HG03354 (cell line): ENCODE data around the gene PA2G4.
"Not testable (repeated sequence)": the region's sequence is repeated elsewhere in the genome, so short reads cannot be mapped to it uniquely, and the experiment has no call there.

Source experiments
- ATAC-seq: cut with Tn5 transposase; IDR thresholded peaks from one replicate; pipeline ENCODE4 v1.9.1; 2021; ENCODE audit warnings: mild to moderate bottlenecking; ENCODE audit not compliant: unreplicated experiment, poor library complexity, severe bottlenecking

PA2G4 gene

DNA sequence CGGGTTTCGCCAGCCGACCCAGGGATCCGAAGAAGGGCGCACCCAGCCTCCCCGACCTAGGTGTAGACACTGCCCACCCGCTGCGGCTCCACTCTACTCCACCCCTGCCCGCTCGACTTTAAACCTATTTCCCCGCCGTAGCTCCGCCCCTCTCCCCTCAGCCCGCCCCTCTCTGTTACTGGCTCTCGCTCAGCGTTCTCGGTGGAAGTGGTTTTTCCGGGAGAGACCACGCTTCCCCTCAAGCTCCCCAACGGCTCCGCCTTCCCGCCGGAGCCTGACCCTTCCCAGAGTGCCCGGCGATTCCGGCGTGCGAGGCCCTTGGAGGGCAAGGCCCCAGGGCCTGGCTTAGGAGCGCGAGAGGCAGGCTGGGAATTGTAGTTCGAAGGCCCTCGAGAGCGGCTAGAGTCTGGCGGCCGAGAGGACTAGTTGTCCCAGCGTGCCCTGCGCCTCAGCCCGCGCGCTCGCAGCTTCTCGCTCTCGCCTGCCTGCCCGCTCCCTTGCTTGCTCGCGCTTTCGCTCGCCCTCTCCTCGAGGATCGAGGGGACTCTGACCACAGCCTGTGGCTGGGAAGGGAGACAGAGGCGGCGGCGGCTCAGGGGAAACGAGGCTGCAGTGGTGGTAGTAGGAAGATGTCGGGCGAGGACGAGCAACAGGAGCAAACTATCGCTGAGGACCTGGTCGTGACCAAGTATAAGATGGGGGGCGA is at the start of gene PA2G4:
TSS of gene PA2G4 (plus strand) at position 451 of the 706 bp plus-strand sequence. CDS start at position 630, 179 bp downstream.
- ATAC-seq: peak; percentile 95

DNA sequence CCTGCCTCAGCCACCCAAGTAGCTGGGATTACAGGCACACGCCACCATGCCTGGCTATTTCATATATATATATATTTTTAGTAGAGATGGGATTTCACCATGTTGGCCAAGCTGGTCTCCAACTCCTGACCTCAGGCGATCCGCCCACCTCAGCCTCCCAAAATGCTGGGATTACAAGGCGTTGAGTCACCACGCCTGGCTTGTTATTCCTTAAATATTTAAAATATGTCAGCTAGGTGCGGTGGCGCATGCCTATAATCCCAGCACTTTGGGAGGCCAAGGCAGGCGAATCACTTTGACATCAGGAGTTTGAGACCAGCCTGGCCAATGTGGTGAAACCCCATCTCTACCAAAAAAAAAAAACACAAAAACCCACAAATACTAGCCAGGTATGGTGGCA is 44.4 kb upstream of the PA2G4 start:
- ATAC-seq: not testable (repeated sequence)

DNA sequence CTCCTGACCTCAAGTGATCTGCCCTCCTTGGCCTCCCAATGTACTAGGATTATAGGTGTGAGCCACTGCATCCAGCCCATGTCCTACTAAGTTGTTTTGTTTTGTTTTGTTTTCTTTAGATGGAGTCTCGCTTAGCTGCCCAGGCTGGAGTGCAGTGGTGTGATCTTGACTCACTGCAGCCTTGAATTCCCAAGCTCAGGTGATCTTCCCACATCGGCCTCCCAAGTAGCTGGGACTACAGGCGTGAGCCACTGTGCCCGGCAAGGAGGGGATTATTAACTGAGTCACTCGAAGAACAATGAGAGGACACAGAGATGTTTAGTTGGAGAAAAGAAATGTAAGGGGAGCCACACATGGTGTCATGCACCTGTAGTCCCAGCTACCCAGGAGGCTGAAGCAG is 42.4 kb upstream of the PA2G4 start:
- no peak for ATAC-seq

DNA sequence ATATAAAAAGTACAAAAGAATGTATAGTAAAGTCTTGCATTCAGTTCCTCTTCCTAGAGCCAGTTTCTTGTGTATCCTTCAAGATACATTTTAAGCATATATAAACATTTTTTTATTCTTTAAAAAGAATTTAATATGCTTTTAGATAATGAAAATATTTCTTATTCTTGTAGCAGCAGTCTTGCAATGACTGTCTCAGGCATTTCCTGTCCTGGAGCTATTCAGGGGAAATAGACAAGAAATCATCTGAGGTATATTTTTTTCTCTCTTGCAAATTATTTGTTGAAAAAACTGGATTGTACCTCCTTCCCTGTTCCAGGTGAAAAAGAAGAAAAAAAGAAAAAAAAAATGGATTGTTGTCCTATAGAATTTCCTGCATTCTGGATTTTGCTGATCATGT is 41.4 kb upstream of the PA2G4 start:
- ATAC-seq: no peak

DNA sequence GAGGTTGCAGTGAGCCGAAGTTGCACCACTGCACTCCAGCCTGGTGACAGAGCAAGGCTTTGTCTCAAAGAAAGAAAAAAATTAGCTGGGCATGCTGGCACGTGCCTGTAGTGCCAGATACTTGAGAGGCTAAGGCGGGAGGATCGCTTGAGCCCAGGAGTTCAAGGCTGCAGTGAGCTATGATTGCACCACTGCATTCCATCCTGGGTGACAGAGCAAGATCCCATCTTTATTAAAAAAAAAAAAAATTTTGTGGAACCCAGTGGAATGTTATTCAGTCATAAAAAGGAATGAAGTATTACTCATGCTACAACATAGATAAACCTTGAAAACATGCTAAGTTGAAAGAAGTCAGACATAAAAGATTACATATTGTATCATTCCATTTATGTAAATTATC is 32.7 kb upstream of the PA2G4 start:
- ATAC-seq: no peak

DNA sequence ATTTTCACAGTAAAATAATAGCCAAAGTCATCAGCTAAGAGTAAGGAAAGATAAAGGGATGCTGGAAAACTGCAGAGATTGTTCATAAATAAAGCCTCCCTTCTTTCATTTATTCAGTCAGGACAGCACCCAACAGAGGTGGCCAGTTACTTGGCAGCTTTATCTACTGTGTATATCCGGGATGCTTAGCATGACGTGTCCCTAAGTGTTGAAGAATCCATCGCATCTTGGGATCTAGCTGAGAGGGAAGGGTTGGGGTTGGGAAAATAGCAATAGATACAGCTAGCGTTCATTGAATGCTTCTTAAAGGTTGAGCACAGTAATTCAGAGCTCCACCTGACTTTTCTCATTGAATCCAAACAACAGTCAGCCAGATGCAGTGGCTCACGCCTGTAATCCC is 30.0 kb upstream of the PA2G4 start:
- no peak for ATAC-seq

DNA sequence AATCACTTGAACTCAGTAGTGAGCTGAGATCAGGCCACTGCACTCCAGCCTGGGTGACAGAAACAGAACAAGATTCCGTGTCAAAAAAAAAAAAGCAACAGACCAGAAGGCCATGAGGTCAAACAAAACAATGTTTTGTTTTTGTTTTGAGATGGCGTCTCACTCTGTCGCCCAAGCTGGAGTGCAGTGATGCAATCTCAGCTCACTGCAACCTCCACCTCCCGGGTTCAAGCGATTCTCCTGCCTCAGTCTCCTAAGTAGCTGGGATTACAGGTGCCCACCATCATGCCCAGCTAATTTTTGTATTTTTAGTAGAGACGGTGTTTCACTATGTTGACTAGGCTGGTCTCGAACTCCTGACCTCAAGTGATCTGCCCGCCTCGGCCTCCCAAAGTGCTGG is 26.4 kb upstream of the PA2G4 start:
- ATAC-seq: not testable (repeated sequence)

DNA sequence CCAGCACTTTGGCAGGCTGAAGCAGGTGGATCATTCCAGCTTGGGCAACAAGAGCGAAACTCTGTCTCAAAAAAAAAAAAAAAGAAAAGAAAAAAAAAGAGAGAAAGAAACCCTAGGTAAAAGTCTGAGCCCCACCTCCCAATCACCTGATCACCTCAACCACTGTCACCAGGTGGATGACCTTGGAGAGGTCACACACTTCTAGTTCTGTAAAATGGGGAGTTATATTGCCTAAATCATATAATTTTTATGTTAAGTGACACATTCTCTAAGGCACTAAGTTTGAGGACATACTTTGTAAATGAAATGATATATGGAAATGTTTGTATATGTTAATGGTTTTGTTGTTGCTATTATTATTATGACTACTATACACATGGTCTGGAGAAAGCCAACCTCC is 25.9 kb upstream of the PA2G4 start:
- no peak for ATAC-seq

DNA sequence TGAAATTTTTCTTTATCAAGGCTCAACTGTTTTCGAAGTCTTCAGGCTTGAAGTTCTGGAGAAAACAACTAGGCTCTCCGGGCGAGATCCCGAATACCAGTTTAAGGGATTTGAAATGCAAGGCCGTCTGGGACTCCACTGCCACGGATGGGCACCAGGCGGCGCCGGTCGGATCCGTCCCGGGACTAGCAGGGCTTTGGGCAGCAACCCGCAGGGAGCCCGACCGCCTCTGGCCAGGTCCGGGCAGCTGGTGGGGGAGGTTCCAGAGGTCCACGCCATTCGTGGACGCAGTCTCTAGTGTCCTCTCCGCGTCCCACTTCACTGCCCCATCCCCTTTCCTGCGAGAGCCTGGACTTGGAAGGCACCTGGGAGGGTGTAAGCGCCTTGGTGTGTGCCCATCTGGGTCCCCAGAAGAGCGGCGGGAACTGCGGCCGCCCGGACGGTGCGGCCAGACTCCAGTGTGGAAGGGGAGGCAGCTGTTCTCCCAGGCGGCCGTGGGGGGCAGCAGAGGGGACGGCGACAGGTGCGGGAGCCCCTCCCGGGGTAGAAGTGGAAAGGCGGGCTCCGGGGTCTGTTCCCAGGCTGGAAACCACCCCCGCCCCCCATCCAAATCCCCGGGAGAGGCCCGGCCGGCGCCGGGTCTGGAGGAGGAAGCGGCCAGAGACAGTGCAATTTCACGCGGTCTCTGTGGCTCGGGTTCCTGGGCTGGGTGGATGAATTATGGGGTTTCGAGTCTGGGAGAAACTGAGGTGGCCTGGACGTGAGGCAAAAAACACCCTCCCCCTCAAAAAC is 25.2 kb upstream of the PA2G4 start:
- ATAC-seq: peak; percentile 82

DNA sequence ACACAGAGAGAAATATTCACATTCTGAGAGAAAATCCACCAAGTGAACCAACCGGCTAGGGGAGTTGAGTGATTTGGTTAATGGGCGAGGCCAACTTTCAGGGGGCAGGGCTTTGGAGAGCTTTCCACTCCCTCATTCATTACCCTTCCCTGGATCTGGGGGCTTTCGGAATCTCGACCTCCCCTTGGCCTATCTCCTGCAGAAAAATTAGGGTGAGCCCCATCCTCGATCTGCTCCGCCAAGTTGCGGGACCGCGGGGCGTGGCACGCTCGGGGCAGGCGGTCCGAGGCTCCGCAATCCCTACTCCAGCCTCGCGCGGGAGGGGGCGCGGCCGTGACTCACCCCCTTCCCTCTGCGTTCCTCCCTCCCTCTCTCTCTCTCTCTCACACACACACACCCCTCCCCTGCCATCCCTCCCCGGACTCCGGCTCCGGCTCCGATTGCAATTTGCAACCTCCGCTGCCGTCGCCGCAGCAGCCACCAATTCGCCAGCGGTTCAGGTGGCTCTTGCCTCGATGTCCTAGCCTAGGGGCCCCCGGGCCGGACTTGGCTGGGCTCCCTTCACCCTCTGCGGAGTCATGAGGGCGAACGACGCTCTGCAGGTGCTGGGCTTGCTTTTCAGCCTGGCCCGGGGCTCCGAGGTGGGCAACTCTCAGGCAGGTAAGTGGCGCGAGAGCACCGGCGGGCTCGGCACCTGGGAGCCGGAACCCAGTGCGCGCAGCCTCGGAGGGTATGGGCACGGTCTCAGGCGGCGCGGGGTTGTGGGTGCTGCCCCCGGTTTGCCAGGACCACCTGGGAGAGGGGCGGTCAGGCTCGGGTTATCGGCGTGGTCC is 24.4 kb upstream of the PA2G4 start, which contains the start of gene ERBB3:
TSS of gene ERBB3 (plus strand) at position 443 of the 833 bp plus-strand sequence. CDS start at position 579, 136 bp downstream.
- peak; percentile 34 for ATAC-seq

DNA sequence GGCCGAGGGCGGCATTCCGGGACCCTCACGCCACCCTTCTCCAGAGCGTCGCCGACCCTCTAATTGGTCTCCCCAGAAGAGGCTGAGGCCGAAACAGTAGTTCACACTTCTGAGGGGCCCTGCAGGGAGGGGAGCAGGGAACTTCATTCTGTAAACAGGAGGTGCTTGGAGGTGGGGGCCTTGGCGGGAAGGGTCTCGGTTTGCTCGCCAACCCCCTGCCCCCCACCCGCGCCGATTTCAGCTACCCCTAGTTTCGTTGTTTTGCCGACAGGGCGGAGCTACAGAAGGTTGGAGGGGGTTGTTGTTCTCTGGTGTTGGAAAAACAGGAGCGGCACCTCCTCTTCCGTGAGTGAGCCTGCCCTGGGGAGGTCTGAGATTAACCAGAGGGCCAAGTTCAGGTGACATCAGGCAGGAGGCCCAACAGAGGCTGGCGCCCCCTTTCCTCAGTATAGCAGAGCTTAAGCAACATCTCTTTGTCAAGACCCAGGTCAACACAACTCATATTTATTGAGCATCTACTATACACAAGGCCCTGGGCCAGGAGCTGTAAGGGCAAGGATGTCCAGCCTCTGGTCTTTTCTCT is 23.7 kb upstream of the PA2G4 start:
- no peak for ATAC-seq

DNA sequence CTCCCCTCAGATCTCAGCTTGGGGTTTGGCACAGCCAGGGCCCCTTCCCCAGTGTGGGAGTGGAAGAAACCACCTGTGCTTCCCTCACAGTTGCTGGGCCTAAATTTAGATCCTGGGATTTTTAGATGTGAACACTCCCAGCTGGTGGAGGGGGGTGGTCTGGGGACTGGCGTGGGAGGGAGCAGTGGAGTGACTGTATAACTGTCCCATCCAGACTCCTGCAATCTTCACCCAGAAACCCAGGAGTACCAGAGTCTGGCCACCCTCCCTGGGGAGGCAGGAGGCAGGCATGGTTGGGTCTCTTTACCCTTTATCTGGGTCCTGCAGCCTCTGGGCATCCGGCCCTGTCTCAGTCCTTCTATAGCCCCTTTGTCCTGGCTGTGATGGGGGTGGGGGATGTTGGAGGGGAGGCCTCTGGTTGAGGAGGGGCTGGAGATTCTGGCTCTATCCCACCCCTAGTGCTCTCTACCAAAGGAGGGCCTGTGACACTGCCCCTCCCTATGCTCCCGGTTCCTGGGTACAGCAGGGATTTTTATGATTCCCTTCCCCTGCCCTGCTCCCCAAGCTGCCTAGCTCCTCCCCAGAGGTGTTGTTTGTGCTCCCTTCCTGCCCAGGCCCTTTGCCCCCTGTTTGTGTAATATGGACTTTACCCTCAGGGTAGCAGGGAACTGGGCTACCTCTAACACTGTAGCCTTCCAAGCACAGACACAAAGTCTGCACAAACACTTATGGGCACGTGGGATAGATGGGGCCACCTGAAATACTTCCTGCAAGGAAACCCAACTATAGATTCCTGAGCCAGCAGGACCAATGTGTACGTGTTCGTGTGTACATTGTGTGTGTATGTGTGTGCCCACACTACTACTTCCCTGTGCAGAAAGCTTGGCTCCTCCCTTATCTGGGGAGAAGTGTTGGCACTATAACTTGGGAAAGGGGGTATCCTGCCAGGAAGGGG is 22.7 kb upstream of the PA2G4 start:
- no peak for ATAC-seq

DNA sequence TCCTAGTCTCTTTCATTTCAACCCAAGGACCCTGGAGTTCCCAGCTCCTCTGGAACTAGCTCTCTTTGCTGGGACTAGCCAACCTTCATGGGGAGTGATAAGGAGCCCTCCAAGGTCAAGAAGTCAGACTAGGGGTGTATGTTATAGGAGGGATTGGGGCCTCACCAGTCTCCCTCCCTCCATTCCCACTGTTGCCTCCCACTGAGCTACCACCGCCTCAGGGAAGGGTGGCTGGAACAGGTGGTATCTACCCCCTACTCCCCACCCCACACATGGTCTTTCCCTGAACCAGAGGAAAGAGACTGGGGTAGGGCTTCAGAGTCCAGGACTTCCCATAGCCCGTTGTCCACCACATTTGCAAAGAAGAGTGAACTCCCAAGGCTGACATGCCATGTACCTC is 22.0 kb upstream of the PA2G4 start:
- ATAC-seq: no peak

DNA sequence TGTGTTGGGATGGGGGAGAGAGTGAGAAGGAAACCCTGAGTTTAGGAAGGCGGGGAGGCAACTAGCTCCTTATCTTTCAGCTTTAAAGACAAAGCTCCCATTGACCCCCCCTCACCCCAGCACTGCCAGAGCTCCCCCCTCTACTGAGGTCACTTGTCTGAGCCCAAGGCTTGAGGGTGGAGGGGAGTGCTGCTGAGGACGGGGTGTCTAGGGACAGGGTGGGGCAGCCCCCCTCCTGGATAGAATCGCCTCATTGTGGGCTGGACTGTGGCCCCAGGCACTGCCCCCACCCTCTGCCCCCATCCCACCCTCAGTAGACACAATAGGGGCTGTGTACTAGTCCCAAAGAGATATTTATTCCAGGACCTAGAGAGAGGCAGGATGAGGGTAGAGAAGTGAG is 21.4 kb upstream of the PA2G4 start:
- ATAC-seq: no peak

DNA sequence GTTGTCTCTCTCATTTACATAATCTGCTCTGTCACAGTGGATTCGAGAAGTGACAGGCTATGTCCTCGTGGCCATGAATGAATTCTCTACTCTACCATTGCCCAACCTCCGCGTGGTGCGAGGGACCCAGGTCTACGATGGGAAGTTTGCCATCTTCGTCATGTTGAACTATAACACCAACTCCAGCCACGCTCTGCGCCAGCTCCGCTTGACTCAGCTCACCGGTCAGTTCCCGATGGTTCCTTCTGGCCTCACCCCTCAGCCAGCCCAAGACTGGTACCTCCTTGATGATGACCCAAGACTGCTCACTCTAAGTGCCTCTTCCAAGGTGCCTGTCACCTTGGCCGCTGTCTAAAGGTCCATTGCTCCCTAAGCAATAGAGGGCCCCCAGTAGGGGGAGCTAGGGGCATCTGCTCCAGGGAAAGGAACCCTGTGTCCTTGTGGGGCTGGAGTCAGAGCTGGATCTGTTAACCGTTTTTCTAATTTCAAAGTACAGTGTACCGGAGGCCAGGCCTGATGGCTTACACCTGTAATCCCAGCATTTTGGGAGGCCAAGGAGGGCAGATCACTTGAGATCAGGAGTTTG is 19.3 kb upstream of the PA2G4 start:
- no peak for ATAC-seq

DNA sequence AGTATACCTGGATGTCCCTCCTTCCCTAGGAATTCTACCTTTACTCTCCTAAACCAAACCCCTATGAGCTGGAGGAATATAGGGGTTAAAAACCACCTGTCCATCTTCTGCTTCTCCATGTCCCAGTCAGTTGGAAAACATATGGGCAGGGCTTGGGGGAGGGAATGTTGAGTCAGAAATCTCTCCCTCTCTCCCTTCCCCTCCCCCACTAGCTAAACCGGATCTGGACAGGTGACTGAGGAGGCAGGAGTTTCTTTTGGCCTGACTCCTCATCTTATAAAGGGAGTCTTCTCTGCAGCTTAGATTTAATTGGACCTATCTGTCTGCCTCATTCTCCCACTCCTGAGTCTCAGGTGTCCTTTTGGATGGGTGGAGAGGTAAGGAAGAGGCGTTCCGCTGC is 18.3 kb upstream of the PA2G4 start:
- ATAC-seq: no peak

DNA sequence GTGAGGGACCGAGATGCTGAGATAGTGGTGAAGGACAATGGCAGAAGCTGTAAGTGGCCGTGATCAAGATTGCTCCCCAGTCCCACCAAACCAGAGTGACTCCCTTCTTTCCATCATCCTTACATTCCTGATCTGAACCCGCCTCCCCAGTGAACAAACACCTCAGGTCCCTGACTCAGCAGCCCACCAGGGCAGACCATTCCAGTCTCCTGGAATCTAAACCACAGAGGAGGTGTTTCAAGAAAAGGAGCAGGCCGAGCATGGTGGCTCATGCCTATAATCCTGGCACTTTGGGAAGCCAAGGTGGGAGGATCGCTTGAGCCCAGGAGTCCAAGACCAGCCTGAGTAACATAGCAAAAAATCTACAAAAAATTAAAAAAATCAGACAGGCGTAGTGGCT is 17.8 kb upstream of the PA2G4 start:
- no peak for ATAC-seq

DNA sequence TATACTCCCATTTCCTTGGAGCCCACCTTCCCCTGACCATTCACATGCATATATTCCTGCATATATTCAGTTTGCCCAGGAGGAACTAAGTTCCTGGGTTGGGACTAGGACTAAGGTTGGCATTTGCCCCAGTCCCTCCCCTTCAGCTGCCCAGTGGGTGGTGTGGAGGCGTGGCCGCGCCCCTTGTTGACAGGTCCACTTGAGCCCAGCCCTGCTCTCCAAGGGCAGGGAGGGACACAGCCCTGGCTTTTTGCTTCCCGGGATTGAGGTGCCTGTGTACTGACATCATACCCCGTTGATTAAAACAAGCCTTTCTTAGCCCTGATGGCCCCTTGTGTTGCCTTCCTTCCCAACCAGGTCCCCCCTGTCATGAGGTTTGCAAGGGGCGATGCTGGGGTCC is 17.1 kb upstream of the PA2G4 start:
- no peak for ATAC-seq

DNA sequence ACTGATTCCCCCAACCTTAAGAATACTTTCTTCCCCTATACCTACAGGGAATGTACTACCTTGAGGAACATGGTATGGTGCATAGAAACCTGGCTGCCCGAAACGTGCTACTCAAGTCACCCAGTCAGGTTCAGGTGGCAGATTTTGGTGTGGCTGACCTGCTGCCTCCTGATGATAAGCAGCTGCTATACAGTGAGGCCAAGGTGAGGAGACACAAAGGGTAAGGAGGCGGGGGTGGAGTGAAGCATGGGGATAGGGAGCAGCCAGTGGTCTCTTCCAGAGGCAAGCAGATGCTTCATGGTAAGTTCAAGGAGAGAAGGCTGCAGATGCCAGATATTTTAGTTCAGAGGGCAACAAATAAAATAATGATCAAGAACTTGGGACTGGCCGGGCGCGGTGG is 6.6 kb upstream of the PA2G4 start:
- ATAC-seq: no peak
